Nucleus accumbens (tissue), 56 donors: Measurements from ENCODE around the gene TOGARAM1.

ENCODE experiments used
- DNase-seq, 56 donors: peaks; one replicate each; lab custom pipeline; 2025; lab: John Stamatoyannopoulos, UW

Gene TOGARAM1

DNA sequence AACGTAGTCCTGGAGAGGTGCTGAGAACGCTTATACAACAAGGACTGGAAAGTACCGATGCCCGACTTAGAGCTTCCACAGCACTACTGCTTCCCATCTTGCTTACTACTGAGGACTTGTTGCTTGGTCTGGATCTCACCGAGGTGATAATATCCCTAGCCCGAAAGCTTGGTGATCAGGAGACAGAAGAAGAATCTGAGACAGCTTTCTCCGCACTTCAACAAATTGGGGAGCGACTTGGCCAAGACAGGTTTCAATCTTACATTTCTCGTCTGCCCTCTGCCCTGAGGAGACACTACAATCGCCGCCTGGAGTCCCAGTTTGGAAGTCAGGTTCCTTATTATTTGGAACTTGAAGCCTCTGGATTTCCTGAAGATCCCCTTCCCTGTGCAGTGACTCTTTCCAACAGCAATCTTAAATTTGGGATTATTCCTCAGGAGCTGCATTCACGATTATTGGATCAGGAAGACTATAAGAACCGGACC, 1.1 kb downstream of the TOGARAM1 start:
- peak in 2 of 56 donors; percentile 22 to 25 for DNase-seq

- DNase-seq = peak in 29 of 56 donors; percentile 3 to 45 (median 16)
These were observed 1.9 kb downstream of the TOGARAM1 start for GRCh38 chr14:44963775-44964380.

GRCh38 chr14:44966601-44967336, 4.8 kb downstream of the TOGARAM1 start:
- DNase-seq = no peak

GRCh38 chr14:44968714-44969113, 6.7 kb downstream of the TOGARAM1 start:
- no peak for DNase-seq

DNA sequence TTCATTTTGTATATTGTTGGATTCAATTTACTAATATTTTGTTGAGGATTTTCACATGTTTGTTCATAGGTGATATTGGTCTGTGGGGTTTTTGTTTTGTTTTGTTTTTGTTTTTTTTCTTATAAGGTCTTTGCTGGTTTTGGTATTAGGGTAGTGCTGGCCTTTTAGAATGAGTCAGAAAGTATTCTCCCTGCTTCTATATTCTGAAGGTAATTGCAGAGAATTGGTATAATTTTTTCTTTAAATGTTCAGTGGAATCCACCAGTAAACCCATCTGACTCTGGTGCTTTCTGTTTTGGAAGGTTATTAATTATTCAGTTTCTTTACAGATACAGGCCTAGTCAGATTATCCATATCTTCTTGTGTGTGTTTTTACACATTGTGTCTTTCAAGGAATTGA, 8.9 kb downstream of the TOGARAM1 start:
- DNase-seq = no peak

DNA sequence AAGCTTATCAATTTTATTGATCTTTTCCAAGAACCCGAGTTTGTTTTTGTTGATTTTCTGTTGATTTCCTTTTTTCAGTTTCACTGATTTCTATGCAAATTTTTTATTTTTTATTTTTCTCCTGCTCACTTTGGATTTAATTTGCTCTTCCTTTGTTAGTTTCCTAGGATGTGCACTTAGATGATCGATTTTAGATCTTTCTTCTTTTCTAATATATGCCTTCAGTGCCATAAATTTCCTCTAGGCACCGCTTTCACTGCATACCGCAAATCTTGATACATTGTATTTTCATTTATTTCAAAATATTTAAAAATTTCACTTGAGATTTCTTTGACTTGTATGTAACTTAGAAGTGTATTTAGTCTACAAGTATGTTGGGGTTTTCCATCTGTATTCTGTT, 9.5 kb downstream of the TOGARAM1 start:
- DNase-seq = no peak

- DNase-seq = no peak
These were observed 17.3 kb downstream of the TOGARAM1 start for GRCh38 chr14:44979273-44979672.

DNA sequence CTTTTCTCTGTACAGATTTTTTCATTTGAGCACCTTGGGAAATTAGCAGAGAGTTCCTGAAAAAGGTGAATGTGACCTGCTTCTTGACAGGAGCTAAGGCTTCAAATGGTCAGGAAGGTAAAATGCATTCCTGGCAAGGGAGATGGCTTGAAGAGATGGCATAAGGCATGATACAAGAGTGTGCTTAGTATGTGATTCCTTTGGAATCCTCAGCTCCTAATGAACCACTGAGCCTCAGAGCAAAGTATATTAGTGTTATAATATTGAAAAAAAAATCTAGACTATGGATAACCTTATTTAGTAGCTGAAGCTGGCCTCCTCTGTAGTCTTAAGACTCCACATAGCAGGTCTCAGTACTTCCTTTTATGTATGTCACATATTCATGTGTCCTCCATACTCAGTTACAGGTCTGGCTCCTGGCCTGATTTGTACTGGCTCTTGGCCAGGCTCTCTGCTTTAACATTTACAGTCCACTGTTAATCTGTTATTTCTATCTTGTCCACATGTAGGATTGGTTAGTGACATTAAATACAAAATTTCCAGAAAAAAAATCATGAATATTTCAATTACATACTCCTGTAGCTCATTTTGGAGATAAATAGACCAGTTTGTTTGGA, 17.9 kb downstream of the TOGARAM1 start:
- DNase-seq = peak in 1 of 56 donors; percentile 4

DNA sequence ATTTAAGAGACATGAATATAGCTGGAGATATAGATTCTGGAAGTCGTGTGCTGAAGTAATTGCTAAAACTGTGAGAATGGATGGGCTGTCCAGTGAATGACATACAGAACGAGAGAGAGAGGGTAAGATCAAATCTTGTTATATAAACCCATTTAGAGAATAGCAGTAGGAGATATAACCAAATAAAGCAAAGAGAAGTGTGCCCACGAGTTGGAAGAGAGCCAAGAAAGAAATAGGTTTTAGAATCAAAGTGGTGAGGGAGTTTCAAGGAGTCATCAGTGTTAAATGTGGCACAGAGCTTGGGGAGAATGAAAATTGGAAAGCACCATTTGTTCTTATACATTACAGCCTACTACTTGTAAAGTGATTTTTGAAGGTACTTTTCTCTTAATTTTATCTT, 19.2 kb downstream of the TOGARAM1 start:
- DNase-seq = peak in 4 of 56 donors; percentile 2 to 11 (median 6)

- no peak for DNase-seq
These were observed 20.6 kb downstream of the TOGARAM1 start for GRCh38 chr14:44982594-44982993.

- DNase-seq = no peak
These were observed 26.7 kb downstream of the TOGARAM1 start for GRCh38 chr14:44988694-44989093.

DNA sequence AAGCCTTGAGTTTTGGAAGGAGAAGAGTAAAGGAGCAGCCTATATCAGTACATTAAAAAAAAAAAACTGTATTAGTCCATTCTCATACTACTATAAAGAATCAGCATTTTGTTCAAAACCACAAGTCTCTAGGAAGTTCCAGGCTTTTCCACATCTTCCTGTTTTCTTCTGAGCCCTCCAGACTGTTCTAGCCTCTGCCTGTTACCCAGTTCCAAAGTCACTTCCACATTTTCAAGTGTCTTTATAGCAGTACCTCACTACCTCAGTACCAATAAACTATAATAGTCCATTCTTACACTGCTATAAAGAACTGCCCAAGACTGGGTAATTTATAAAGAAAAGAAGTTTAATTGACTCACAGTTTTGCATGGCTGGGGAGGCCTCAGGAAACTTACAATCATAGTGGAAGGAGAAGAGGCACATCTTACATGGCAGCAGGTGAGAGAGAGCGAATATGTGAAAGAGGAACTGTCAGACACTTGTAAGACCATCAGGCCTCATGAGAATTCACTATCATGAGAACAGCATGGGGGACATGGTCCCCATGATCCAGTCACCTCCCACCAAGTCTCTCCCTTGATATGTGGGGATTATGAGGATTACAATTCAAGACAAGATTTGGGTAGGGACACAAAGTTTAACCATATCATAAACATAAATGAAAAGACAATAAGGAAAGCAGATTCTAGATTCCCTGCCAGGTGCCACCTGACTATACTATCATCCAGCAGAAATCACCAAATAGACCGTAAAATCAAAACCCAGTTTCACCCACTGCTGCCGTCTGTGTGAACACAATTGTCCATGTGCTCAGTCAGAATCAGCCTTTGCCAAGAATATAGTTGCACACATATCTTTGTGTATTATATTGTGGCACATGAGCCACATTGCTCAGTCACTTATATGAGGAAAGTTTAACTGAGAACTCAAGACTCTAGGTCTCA, 27.8 kb downstream of the TOGARAM1 start:
- DNase-seq = no peak

- DNase-seq = no peak
These were observed 28.5 kb downstream of the TOGARAM1 start for GRCh38 chr14:44990533-44990932.

DNA sequence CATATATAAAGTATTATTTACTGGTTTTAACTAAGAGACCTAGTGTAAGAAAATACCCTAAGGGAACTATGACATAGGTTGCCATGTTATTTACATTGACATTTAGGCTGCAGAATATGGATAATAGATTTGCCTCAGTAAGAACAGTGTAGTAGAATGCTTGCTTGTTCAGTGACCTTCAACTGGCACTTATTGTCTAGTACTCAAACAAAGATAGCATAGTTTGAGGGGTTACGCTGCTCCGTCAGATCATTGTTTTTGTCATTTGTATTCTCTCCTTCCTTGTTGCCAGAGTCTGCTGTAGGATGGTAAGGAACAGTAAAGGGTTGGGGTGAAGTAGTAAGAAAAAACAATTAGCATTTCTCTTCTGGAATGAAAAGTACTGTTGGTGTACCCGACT, 33.2 kb downstream of the TOGARAM1 start:
- peak in 10 of 56 donors; percentile 3 to 41 (median 18) for DNase-seq

- no peak for DNase-seq
These were observed 33.8 kb downstream of the TOGARAM1 start for GRCh38 chr14:44995770-44996294.

GRCh38 chr14:45003924-45004323, 41.9 kb downstream of the TOGARAM1 start:
- no peak for DNase-seq

DNA sequence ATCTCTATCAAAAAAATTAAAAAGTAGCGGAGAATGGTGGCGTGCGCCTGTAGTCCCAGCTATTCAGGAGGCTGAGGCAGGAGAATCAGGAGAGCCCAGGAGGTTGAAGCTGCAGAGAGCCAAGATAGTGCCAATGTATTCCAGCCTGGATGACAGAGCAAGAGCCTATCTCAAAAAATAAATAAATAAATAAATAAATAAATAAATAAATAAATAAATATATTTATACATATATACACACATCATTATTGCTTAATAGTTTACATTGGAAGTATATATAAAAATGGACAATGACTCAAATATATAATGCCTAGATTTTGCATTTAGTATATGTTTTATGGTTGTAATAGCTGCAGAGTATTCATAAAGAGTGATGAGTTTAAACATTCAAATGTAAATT, 53.1 kb downstream of the TOGARAM1 start:
- DNase-seq = no peak

DNA sequence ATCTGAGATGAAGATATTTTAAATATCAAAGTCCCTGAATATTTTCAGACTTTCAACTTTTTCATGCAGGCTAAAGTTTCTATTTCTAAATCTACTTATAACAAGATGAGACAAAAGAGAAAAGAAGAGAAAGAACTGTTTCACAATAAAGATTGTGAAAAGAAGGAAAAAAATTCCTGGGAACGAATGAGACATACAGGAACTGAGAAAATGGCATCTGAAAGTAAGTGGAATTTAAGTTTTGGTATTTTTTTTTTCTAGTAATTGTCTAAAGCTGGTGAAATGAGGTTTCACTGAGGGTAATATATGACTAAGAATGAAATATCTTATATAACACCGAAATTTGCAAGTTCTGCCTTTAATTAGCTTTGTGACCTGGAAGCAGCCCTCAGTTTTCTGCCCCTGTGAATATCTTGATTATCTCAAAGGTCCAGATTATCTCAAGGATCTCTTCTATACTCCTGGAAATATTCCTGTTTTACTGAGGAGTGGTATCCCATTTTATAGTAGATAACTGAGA, 66.2 kb downstream of the TOGARAM1 start:
- no peak for DNase-seq

DNA sequence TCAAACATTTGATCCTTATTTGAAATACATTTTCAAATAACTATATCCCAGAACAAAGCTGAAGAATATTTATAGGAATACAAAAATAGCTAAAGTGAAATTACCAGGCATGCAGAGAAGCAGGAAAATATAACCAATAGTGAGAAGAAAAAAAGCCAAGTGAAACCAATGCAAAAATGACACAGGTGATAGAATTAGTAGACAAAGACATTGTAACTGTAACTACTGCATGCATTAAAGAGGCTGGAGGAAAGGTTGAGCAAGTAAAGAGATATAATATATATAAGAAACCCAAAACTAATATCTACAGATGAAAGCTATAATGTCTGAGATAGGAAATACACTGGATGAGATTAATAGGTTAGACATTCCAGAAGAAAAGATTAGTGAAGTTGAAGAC, 72.7 kb downstream of the TOGARAM1 start:
- no peak for DNase-seq

DNA sequence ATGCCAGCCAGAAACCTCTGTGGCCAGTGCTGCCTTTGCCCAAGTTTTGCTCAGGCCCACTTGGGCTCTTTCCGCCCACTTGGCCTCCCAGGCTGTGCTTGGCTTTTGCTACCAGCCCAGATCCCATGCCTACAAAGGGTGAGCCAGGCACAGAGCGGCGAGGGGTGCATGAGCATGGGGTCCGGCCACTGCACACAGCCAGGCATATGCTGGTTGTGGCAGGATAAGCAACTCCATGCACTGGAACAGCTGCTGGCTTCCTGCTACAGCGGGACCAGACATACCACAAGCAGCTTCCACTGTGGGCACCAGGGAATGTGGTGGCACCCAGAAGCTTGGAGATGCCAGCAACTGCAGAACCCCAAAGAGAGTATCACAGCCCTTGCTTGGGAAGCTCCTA, 76.3 kb downstream of the TOGARAM1 start:
- DNase-seq = no peak
